ENCODE results near the gene MOK.
"Not testable (repeated sequence)": the region's sequence is repeated elsewhere in the genome, so short reads cannot be mapped to it uniquely, and the experiment has no call there.

The MOK gene

GRCh38 chr14:102321456-102322422, 16.8 kb upstream of the MOK start:
- DNase-seq (ENCODE audit: low spot score), result no peak

DNA sequence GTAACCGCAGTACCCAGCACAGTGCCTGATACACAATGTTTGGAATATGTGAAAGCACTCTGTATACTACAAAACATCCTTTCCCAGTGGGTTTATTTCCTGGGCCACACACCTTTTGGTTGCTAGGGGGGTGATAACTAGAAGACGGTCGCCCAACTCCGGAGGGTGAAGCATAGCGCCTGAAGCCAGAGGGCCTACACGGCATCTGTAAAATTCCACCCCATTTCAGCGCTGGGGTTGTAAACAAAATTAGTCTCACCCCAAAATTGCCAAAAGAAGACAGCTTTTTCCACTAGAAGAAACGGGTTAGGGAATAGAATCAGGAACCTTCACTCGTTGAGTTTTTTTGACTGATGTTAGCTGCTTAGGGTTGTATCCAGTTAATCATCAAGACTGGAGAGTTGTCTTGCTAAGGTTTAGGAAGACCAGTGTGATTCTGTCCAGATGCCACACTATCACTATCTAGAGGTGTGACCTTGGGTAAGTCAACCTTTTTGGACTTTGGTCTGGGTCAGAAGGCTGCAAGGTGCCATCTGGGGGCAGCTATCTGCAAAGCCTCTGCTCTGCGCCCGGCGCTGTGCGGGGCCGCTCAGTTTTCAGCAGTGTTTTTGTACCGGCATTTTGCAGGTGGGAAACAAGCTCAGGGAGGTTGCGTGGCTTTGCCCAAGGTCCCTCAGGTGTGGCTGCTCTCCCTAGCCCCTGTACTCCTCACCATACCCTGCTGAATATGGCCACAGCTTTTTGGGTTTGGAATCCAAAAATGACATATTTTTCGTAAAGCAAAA, 15.9 kb upstream of the MOK start:
- DNase-seq (ENCODE audit: low spot score), result no peak

DNA sequence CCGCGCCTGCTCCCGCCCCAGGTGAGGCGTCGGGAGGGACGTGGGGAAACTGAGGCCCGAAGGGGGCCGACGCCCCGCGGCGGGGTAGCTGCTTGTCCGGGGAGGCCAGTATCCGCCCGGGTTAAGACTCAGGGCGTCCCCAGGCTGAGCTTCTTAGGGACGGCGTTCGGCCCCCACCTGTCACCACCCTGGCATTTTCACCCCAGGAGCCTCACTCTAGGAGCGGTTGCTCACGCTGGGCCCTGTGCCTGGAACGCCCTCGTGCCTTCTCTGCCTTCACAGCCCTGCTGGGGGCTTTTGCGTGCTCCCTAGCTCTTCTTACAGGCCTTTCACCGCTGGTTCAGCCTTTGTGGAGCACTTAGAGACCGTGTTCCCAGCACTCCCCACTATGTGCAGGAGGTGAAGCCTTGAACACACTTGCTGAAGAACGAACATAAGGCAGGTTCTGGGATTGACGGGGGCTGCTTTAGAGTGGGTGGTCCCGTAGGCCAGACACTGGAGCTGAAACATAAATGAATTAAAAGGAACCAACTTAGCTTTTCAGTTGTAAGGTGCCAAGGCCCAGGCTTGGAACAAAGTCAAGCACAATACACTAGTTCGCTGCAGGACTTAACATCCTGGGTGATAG, 15.2 kb upstream of the MOK start:
- DNase-seq (ENCODE audit: low spot score), result peak; percentile 24

DNA sequence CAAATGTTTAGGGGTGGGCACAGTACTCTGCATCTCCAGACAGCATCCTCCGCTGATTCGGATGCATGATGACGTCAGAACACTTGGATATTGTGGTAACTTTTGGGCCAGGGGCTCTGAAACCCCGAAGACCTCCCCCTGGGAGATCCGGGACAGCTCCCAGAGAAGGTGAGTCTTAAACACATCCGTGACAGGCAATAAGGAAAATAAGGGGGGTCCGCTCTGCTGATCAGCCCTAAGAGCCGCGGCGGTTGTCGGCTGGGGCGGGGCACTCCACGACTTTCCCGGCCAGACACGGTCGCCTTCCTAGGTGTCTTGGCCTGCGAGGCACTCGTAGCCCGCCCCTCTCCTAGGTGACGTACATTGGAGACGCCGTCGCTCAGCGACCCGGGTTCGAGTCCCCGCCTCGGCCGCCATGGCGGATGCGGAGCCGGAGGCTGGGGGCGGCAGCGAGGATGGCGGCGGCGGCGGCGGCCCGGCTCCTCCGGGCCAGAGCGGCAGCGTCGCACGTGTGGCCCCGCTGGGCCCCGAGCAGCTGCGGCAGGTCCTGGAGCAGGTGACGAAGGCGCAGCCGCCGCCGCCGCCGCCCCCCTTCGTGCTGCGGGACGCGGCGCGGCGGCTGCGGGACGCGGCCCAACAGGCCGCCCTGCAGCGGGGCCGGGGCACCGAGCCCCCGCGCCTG, 14.5 kb upstream of the MOK start, which contains the start of gene ZNF839:
TSS of gene ZNF839 (plus strand) at position 396 of the 682 bp plus-strand sequence. CDS start at position 416, 20 bp downstream.
- DNase-seq (ENCODE audit: low spot score), result peak; percentile 92

DNA sequence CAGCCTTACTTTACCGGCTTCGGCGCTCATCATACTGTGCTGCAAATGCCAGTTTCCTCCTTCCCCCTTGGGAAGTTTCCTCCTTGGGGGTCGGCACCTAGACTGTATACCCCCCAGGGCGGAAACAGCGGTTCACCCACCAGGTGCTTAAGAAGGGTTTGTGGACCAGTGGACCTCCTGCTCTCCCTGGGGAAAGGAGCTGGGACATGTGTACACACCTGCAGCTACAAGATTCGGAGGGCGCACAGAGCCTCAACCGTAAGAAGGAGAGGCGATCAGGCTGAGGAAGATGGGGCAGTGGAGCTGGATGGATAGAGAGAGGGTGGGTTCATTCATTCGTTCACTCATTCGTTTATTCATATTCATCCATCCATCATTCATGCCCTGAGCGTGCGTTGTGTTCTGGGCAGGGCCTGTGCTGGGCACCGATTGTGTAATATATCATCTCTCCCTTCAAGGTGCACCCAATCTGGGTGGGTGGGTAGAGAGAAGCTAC, 13.9 kb upstream of the MOK start:
- no peak for DNase-seq (ENCODE audit: low spot score)

- DNase-seq (ENCODE audit: low spot score), result peak; percentile 45
Observed at GRCh38 chr14:102317564-102318248, 12.7 kb upstream of the MOK start.

DNA sequence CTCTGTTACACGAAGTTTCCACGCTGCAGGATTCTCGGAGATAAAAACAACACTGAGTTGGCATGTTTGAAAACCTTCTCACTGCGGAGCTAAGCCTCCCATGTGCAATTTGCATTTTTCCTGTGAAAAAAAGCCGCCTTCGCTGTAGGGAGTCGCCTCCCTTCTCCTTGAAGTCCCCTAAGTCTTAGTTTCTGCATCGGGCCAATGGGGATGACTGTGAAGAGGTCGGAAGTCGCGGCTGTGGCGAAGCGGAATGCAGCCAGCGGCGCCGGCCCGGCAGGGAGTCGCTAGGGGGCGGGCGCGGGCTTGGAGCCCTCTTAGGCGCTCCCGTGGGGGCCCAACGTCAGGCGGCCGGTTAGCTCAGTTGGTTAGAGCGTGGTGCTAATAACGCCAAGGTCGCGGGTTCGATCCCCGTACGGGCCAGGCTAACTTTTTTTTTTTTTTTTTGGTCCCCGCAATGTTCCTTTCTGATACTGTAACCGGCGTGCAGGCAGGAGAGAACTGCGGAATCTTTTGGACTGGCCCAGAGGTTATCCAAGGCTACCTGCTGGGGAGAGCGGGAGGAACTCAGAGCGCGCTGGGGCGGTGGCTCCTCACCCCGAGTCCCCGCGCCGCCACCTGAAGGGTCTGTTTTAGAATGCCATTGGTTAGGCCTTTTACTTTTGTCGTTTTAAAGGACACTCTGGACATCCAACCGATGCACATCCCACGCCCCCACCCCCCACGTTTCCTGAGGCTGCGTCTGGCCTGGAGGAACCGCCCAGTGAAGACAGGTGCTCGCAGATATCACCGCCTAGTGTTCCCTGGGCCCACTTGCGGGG, 12.0 kb upstream of the MOK start:
- peak; percentile 93 for DNase-seq (ENCODE audit: low spot score)

DNA sequence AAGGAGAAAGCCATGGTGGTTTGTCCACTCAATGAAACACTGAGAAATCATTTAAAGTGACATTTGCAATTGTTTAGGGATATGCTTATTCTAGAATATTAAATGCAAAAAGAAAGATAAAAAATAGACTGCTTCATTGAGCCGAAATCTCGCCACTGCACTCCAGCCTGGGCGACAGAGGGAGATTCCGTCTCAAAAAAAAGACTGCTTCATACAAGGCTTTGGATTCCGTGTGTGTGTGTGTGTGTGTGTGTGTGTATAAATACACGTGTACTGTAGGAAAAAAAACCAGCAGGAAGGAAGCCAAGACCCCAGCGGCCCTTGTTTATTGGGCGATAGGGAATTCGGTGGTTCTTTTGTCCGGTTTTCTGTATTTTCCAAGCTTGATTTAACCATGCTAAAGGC, 11.4 kb upstream of the MOK start:
- peak; percentile 6 for DNase-seq (ENCODE audit: low spot score)

DNA sequence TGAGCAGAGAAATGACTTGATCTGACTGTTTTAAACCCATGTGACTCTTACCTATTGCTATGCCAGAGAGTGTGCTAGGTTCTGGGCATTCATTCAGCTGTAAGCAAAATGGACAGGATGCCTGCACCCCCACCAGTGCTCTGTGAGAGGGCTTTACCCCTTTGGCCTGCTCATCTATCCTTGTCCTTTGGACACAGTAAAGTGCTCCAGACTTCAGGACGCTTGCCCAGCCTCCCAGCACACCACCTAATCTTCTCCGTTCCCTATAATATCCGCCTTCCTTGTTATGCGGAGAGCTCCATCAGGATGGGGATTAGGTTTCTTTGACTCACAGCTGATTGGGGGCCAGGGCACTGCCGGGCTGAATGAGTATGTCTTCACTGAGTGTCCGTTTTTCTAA, 10.2 kb upstream of the MOK start:
- no peak for DNase-seq (ENCODE audit: low spot score)

GRCh38 chr14:102314242-102315011, 9.5 kb upstream of the MOK start:
- DNase-seq (ENCODE audit: low spot score), result peak; percentile 84

GRCh38 chr14:102303664-102304063, 1.3 kb downstream of the MOK start:
- DNase-seq (ENCODE audit: low spot score), result no peak

DNA sequence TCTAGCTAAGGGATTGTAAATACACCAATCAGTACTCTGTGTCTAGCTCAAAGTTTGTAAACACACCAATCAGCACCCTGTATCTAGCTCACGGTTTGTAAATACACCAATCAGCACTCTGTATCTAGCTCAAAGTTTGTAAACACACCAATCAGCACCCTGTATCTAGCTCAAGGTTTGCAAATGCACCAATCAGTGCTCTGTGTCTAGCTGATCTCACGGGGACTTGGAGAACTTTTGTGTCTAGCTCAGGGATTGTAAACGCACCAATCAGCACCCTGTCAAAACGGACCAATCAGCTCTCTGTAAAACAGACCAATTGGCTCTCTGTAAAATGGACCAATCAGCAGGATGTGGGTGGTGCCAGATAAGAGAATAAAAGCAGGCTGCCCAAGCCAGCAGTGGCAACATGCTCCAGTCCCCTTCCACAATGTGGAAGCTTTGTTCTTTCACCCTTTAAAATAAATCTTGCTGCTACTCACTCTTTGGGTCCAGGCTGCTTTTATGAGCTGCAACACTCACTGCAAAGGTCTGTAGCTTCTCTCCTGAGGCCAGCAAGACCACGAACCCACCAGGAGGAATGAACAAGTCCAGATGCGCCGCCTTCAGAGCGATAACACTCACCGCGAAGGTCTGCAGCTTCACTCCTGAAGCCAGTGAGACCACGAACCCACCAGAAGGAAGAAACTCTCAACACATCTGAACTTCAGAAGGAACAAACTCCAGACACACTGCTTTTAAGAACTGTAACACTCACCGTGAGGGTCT, 6.5 kb downstream of the MOK start:
- DNase-seq (ENCODE audit: low spot score), result not testable (repeated sequence)

DNA sequence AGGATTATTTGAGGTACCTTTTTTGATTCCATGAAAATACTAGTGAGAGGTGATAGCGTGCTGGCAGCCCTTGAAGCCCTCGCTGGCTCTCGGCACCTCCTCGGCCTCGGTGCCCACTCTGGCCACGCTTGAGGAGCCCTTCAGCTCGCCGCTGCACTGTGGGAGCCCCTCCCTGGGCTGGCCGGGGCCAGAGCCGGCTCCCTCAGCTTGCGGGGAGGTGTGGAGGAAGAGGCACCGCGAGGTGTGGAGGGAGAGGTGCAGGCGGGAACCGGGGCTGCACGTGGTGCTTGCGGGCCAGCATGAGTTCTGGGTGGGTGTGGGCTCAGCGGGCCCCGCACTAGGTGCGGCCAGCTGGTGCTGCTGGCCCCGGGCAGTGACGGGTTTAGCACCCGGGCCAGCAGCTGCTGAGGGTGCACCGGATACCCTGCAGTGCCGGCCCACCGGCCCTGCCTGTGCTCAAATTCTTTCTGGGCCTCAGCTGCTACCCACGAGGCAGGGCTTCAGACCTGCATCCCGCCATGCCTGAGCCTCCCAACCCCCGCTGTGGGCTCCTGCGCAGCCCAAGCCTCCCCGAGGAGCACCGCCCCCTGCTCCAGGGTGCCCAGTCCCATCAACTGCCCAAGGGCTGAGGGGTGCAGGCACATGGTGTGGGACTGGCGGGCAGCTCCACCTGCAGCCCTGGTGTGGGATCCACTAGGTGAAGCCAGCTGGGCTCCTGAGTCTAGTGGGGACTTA, 7.4 kb downstream of the MOK start:
- DNase-seq (ENCODE audit: low spot score), result no peak

- DNase-seq (ENCODE audit: low spot score), result no peak
Observed at GRCh38 chr14:102295270-102295669, 9.7 kb downstream of the MOK start.

DNA sequence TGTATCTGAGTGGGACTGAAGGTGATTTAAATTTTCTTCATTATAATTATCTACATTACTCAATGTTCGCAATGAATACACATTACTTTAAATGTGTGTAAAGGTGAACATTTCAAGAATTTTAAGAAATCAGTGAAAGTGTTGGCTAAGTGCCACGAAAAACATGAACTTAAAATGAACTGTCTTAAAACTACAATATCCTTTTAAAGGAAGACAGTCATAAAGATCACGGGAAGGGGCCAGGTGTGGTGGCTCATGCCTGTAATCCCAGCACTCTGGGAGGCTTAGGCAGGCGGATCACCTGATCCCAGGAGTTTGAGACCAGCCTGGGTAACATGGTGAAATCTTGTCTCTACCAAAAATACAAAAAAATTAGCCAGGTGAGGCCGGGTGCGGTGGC, 11.2 kb downstream of the MOK start:
- no peak for DNase-seq (ENCODE audit: low spot score)

DNA sequence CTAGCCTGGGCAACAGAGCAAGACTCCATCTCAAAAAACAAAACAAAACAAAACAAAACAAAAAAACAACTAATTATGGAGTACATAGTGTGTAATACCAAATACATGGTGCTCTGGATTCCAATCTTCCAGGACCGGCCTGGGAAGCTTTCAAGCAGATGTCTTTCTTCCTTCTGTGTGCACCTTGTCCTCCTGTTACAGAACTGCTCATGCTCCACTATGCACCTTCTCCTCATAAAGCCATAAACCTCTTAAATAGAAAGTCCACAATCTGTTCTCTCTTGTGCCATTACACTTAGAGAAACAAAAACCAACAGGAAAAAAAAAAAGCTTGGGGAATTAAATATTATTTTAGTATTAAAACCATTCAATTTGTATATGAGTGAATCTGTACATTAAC, 12.5 kb downstream of the MOK start:
- no peak for DNase-seq (ENCODE audit: low spot score)

DNA sequence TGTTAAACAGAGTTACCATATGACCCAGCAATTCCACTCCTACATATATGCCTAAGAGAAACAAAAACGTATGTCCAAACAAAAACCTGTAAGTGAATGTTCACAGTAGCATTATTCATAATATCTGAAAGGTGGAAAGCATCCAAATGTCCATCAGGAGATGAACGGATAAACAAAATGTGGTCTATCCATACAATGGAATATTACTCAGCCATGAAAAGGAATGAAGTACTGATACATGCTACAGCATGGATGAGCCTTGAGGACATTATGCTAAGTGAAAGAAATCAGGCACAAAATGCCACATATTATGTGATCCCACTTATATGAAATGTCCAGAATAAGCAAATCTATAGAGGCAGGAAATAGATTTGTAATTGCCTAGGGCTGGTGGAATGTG, 16.8 kb downstream of the MOK start:
- no peak for DNase-seq (ENCODE audit: low spot score)

GRCh38 chr14:102285106-102285505, 19.9 kb downstream of the MOK start:
- no peak for DNase-seq (ENCODE audit: low spot score)

Measured in LoVo (cell line).